GM23338 (cell line): ENCODE measurements around the gene FLOT2. TPM values are rescaled to one million over a fixed set of nuclear protein-coding genes. Genes with fewer than 3 reads are reported as not detected.

Experiments
- ATAC-seq: fragments of 200-7000 bp; cut with Tn5 transposase; 3 replicates; pipeline ENCODE4 v1.9.1; 2020
- DNase-seq: peaks from one replicate; pipeline ENCODE4 v3.0.0-alpha.2; 2015; ENCODE audit warnings: low spot score
- H2AFZ ChIP-seq: fragments of 200-600 bp; sonication (generic); 2 replicates; pipeline ENCODE4 v1.8.0; 2016; ENCODE audit warnings: antibody characterized with exemption, mild to moderate bottlenecking, moderate library complexity
- H3F3A ChIP-seq: fragments of 200-600 bp; sonication (generic); replicated peaks from 2 replicates; pipeline ENCODE4 v1.8.0; 2017; ENCODE audit warnings: antibody characterized with exemption, mixed run types, low read depth
- H3K27ac ChIP-seq: fragments of 200-600 bp; sonication (generic); 2 replicates; pipeline ENCODE4 v1.6.1; 2016; ENCODE audit warnings: low read depth
- H3K27me3 ChIP-seq: fragments of 200-600 bp; sonication (generic); 2 replicates; pipeline ENCODE4 v1.8.0; 2016; ENCODE audit warnings: mild to moderate bottlenecking, mixed run types, moderate library complexity; ENCODE audit not compliant: insufficient read depth
- H3K36me3 ChIP-seq: fragments of 200-600 bp; sonication (generic); 2 replicates; pipeline ENCODE4 v1.8.0; 2016; ENCODE audit warnings: mild to moderate bottlenecking; ENCODE audit not compliant: insufficient read depth
- H3K4me1 ChIP-seq: fragments of 200-600 bp; sonication (generic); 2 replicates; pipeline ENCODE4 v1.8.0; 2016; ENCODE audit warnings: mild to moderate bottlenecking, moderate library complexity; ENCODE audit not compliant: insufficient read depth
- H3K4me2 ChIP-seq: fragments of 200-600 bp; sonication (generic); 2 replicates; pipeline ENCODE4 v1.7.1; 2017; ENCODE audit warnings: mixed run types
- H3K4me3 ChIP-seq: fragments of 200-600 bp; sonication (generic); 2 replicates; pipeline ENCODE4 v1.6.1; 2016; ENCODE audit warnings: mixed run types
- H3K79me2 ChIP-seq: fragments of 200-600 bp; sonication (generic); replicated peaks from 2 replicates; pipeline ENCODE4 v1.8.0; 2017; ENCODE audit warnings: mild to moderate bottlenecking; ENCODE audit not compliant: insufficient read depth
- H3K9me2 ChIP-seq: fragments of 200-600 bp; sonication (generic); 2 replicates; pipeline ENCODE4 v1.8.0; 2017; ENCODE audit not compliant: insufficient read depth
- H4K20me1 ChIP-seq: fragments of 200-600 bp; sonication (generic); replicated peaks from 2 replicates; pipeline ENCODE4 v1.8.0; 2017; ENCODE audit warnings: mild to moderate bottlenecking; ENCODE audit not compliant: insufficient read depth
- H3K27ac Mint-ChIP-seq: 2 replicates; pipeline ENCODE4 v1.8.0; 2020; ENCODE audit warnings: inconsistent platforms, mild to moderate bottlenecking, moderate library complexity, mixed read lengths
- H3K27me3 Mint-ChIP-seq: 3 replicates; pipeline ENCODE4 v1.8.0; 2022; ENCODE audit warnings: low read depth, mild to moderate bottlenecking, moderate library complexity, mixed read lengths, inconsistent platforms; ENCODE audit not compliant: insufficient read depth, poor library complexity
- H3K36me3 Mint-ChIP-seq: 3 replicates; pipeline ENCODE4 v1.8.0; 2021; ENCODE audit warnings: low read depth, mild to moderate bottlenecking, inconsistent platforms, moderate library complexity, mixed read lengths
- H3K4me1 Mint-ChIP-seq: 3 replicates; pipeline ENCODE4 v1.8.0; 2020; ENCODE audit warnings: mild to moderate bottlenecking, inconsistent platforms, mixed read lengths
- H3K4me3 Mint-ChIP-seq: 3 replicates; pipeline ENCODE4 v1.8.0; 2021; ENCODE audit warnings: moderate library complexity, mild to moderate bottlenecking, inconsistent platforms, mixed read lengths
- H3K9me3 Mint-ChIP-seq: 3 replicates; pipeline ENCODE4 v1.8.0; 2020; ENCODE audit warnings: moderate library complexity, mild to moderate bottlenecking, inconsistent platforms, mixed read lengths
- CREB1 ChIP-seq: fragments of 250-450 bp; sonication (Bioruptor Pico); IDR thresholded peaks from 2 replicates; pipeline ENCODE4 v1.5.0; 2020; ENCODE audit warnings: low read depth, mild to moderate bottlenecking, moderate library complexity
- EZH2phosphoT487 ChIP-seq: fragments of 200-600 bp; sonication (generic); IDR thresholded peaks from one replicate; pipeline ENCODE4 v1.8.1; 2018; ENCODE audit warnings: antibody characterized with exemption; ENCODE audit not compliant: unreplicated experiment
- JUNB ChIP-seq: IDR thresholded peaks from one replicate; pipeline ENCODE4 v1.6.1; 2016; ENCODE audit warnings: antibody characterized with exemption; ENCODE audit not compliant: unreplicated experiment
- POLR2AphosphoS5 ChIP-seq: IDR thresholded peaks from 2 replicates; pipeline ENCODE4 v1.6.1; 2016; ENCODE audit warnings: antibody characterized with exemption, low read depth
- ZNF114 ChIP-seq: fragments of 250-450 bp; sonication (Bioruptor Pico); IDR thresholded peaks from 2 replicates; pipeline ENCODE4 v1.5.0; 2020; ENCODE audit warnings: mild to moderate bottlenecking, moderate library complexity
- polyA plus RNA-seq: library from polyadenylated mRNA; unstranded; fragments of >200 nt; fragmentation: Nextera tagmentation; extraction: Ambion mirVana; gene quantifications from 2 replicates; pipeline ENCODE4 v1.2.1, GENCODE V29; 2016
- total RNA-seq: library from RNA; depleted of rRNA; stranded (reverse); fragments of >200 nt; shearing (Covaris generic); gene quantifications from 2 replicates; pipeline ENCODE4 v1.2.3, GENCODE V29; 2014
- TF ChIP-seq, protein P1 (sequence below): fragments of 250-450 bp; sonication (Bioruptor Pico); IDR thresholded peaks from 2 replicates; pipeline ENCODE4 v1.5.0; 2020; ENCODE audit warnings: mild to moderate bottlenecking, moderate library complexity
- TF ChIP-seq, protein P2 (sequence below), 2 experiments: fragments of 200-600 bp in 1 of 2; sonication (generic) in 1 of 2; conservative IDR thresholded peaks; 2 replicates each; pipeline versions ENCODE4 v1.5.1 to v1.6.1; 2016 to 2017; ENCODE audit warnings: antibody characterized with exemption in 2 of 2, low read depth in 2 of 2, mild to moderate bottlenecking in 2 of 2, moderate library complexity in 1 of 2

The FLOT2 gene
- total and polyA plus RNA-seq, 2 experiments from 2014 or later = 49.8 to 66.1 TPM

GRCh38 chr17:28902819-28903545 lies 5.4 kb upstream of the FLOT2 start, which contains the start of gene DHRS13:
DHRS13 (minus strand) TSS chr17:28903079; CDS start chr17:28902944, 135 bp downstream.
- DNase-seq (peak; percentile 96), ATAC-seq (peak; percentile 93)
- H4K20me1 ChIP-seq = peaks cover 6% of the 10 kb centered on the region
- H3K9me2 ChIP-seq = no peaks in the 10 kb centered on the region
- H3K36me3 ChIP-seq = peaks cover 13% of the 10 kb centered on the region
- H3K4me3 ChIP-seq = peak within 1 kb of the TSS; percentile 92
- H3K27ac ChIP-seq = no peak within 1 kb of the TSS
- peaks cover 27% of the 10 kb centered on the region for H3K27me3 Mint-ChIP-seq
- H3K36me3 Mint-ChIP-seq = peaks cover 47% of the 10 kb centered on the region
- H3K4me3 Mint-ChIP-seq = peak within 1 kb of the TSS; percentile 82
- H3K9me3 Mint-ChIP-seq = no peaks in the 10 kb centered on the region; the same call in 1 of the 3 replicates
- peak within 1 kb of the TSS; percentile 95 for H2AFZ ChIP-seq
- peaks cover 48% of the 10 kb centered on the region for H3F3A ChIP-seq
- peaks cover 47% of the 10 kb centered on the region for H3K4me1 Mint-ChIP-seq
- TF ChIP-seq ZNF114 (peak; percentile 52; the same call in 1 of the 2 replicates), POLR2AphosphoS5 (peak; percentile 59), JUNB (no peak), CREB1 (CRISPR knock-in tag) (peak; percentile 89), EZH2phosphoT487 (no peak)
- TF ChIP-seq, protein P1, sequence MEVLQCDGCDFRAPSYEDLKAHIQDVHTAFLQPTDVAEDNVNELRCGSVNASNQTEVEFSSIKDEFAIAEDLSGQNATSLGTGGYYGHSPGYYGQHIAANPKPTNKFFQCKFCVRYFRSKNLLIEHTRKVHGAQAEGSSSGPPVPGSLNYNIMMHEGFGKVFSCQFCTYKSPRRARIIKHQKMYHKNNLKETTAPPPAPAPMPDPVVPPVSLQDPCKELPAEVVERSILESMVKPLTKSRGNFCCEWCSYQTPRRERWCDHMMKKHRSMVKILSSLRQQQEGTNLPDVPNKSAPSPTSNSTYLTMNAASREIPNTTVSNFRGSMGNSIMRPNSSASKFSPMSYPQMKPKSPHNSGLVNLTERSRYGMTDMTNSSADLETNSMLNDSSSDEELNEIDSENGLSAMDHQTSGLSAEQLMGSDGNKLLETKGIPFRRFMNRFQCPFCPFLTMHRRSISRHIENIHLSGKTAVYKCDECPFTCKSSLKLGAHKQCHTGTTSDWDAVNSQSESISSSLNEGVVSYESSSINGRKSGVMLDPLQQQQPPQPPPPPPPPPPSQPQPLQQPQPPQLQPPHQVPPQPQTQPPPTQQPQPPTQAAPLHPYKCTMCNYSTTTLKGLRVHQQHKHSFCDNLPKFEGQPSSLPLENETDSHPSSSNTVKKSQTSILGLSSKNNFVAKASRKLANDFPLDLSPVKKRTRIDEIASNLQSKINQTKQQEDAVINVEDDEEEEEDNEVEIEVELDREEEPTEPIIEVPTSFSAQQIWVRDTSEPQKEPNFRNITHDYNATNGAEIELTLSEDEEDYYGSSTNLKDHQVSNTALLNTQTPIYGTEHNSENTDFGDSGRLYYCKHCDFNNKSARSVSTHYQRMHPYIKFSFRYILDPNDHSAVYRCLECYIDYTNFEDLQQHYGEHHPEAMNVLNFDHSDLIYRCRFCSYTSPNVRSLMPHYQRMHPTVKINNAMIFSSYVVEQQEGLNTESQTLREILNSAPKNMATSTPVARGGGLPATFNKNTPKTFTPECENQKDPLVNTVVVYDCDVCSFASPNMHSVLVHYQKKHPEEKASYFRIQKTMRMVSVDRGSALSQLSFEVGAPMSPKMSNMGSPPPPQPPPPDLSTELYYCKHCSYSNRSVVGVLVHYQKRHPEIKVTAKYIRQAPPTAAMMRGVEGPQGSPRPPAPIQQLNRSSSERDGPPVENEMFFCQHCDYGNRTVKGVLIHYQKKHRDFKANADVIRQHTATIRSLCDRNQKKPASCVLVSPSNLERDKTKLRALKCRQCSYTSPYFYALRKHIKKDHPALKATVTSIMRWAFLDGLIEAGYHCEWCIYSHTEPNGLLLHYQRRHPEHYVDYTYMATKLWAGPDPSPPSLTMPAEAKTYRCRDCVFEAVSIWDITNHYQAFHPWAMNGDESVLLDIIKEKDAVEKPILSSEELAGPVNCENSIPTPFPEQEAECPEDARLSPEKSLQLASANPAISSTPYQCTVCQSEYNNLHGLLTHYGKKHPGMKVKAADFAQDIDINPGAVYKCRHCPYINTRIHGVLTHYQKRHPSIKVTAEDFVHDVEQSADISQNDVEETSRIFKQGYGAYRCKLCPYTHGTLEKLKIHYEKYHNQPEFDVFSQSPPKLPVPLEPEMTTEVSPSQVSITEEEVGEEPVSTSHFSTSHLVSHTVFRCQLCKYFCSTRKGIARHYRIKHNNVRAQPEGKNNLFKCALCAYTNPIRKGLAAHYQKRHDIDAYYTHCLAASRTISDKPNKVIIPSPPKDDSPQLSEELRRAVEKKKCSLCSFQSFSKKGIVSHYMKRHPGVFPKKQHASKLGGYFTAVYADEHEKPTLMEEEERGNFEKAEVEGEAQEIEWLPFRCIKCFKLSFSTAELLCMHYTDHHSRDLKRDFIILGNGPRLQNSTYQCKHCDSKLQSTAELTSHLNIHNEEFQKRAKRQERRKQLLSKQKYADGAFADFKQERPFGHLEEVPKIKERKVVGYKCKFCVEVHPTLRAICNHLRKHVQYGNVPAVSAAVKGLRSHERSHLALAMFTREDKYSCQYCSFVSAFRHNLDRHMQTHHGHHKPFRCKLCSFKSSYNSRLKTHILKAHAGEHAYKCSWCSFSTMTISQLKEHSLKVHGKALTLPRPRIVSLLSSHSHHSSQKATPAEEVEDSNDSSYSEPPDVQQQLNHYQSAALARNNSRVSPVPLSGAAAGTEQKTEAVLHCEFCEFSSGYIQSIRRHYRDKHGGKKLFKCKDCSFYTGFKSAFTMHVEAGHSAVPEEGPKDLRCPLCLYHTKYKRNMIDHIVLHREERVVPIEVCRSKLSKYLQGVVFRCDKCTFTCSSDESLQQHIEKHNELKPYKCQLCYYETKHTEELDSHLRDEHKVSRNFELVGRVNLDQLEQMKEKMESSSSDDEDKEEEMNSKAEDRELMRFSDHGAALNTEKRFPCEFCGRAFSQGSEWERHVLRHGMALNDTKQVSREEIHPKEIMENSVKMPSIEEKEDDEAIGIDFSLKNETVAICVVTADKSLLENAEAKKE (CRISPR knock-in tag) = peak; percentile 24; the same call in 1 of the 2 replicates
- TF ChIP-seq, protein P2, sequence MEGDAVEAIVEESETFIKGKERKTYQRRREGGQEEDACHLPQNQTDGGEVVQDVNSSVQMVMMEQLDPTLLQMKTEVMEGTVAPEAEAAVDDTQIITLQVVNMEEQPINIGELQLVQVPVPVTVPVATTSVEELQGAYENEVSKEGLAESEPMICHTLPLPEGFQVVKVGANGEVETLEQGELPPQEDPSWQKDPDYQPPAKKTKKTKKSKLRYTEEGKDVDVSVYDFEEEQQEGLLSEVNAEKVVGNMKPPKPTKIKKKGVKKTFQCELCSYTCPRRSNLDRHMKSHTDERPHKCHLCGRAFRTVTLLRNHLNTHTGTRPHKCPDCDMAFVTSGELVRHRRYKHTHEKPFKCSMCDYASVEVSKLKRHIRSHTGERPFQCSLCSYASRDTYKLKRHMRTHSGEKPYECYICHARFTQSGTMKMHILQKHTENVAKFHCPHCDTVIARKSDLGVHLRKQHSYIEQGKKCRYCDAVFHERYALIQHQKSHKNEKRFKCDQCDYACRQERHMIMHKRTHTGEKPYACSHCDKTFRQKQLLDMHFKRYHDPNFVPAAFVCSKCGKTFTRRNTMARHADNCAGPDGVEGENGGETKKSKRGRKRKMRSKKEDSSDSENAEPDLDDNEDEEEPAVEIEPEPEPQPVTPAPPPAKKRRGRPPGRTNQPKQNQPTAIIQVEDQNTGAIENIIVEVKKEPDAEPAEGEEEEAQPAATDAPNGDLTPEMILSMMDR (conservative IDR thresholded peaks at IDR 0.05; ENCODE audit: low read depth in 2 of 2) = peak; percentile 81 to 91
- peak within 1 kb of the TSS; percentile 92 for H3K4me2 ChIP-seq
- H3K27me3 ChIP-seq = no peaks in the 10 kb centered on the region
- peaks cover 20% of the 10 kb centered on the region for H3K4me1 ChIP-seq
- peak within 1 kb of the TSS; percentile 23; the same call in 1 of the 2 replicates for H3K27ac Mint-ChIP-seq
- peaks cover 19% of the 10 kb centered on the region; the same call in 1 of the 2 replicates for H3K79me2 ChIP-seq
